ENCODE data around the gene ARHGAP26.

DNA sequence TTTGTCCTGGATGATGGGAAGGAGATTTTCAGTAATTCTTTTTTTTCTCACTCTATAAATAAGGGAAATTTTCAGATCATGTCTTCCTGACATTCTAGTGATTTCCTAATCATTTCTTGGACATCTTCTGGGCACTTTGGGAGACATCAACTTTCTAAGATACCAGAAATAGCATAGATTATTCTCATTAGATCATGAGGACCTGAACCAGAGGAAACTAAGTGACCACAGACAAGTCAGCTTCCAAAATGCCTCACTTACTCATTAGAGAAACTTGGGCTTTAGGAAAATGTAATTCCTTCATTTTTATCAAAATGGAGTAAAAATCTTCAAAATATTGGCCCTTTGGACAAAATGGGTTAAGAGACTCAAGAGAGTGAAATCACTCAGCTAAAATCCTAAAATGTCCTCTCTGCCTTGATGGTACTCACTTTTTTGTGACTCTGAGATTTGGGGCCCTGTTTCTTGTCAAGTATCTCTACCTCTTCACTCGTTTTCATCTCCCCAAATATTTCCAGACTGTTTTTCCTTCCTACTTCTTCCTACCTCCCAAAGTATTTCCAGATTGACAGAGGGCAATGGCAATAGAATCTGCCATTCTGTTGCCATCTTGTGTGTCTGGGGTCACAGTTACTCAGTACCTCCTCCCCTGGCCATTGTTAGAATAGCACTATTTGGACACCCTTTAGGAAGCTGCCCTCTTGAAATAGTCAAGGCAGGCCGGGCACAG lies 438.8 kb downstream of the ARHGAP26 start:
- TF ChIP-seq, protein P1, sequence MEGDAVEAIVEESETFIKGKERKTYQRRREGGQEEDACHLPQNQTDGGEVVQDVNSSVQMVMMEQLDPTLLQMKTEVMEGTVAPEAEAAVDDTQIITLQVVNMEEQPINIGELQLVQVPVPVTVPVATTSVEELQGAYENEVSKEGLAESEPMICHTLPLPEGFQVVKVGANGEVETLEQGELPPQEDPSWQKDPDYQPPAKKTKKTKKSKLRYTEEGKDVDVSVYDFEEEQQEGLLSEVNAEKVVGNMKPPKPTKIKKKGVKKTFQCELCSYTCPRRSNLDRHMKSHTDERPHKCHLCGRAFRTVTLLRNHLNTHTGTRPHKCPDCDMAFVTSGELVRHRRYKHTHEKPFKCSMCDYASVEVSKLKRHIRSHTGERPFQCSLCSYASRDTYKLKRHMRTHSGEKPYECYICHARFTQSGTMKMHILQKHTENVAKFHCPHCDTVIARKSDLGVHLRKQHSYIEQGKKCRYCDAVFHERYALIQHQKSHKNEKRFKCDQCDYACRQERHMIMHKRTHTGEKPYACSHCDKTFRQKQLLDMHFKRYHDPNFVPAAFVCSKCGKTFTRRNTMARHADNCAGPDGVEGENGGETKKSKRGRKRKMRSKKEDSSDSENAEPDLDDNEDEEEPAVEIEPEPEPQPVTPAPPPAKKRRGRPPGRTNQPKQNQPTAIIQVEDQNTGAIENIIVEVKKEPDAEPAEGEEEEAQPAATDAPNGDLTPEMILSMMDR (IDR thresholded peaks at IDR 0.05): no peak
- TF ChIP-seq EP300 (IDR thresholded peaks at IDR 0.05): no peak
- no peak for TF ChIP-seq POLR2AphosphoS5 (IDR thresholded peaks at IDR 0.05)

Data from sigmoid colon (tissue), 4 donors.